Glutamatergic neuron (in vitro differentiated cells): ENCODE measurements around the gene KIF20B. TPM values are rescaled to one million over a fixed set of nuclear protein-coding genes. Genes with fewer than 3 reads are reported as not detected.

Source experiments
- DNase-seq: peaks from one replicate; pipeline ENCODE4 v3.0.0; 2022
- H3K27ac Mint-ChIP-seq: one replicate; pipeline ENCODE4 v1.8.0; 2020; ENCODE audit warnings: mild to moderate bottlenecking, mixed read lengths, inconsistent platforms; ENCODE audit not compliant: unreplicated experiment
- H3K27me3 Mint-ChIP-seq: one replicate; pipeline ENCODE4 v1.8.0; 2020; ENCODE audit warnings: mild to moderate bottlenecking, moderate library complexity, mixed read lengths, inconsistent platforms; ENCODE audit not compliant: unreplicated experiment
- H3K36me3 Mint-ChIP-seq: one replicate; pipeline ENCODE4 v1.8.0; 2020; ENCODE audit warnings: mild to moderate bottlenecking, mixed read lengths, inconsistent platforms; ENCODE audit not compliant: unreplicated experiment
- H3K4me1 Mint-ChIP-seq: one replicate; pipeline ENCODE4 v1.8.0; 2020; ENCODE audit warnings: mild to moderate bottlenecking, low read depth, mixed read lengths, inconsistent platforms; ENCODE audit not compliant: unreplicated experiment
- H3K4me3 Mint-ChIP-seq: one replicate; pipeline ENCODE4 v1.8.0; 2020; ENCODE audit warnings: mild to moderate bottlenecking, mixed read lengths, inconsistent platforms; ENCODE audit not compliant: unreplicated experiment
- H3K9me3 Mint-ChIP-seq: one replicate; pipeline ENCODE4 v1.8.0; 2020; ENCODE audit warnings: mild to moderate bottlenecking, moderate library complexity, mixed read lengths, inconsistent platforms; ENCODE audit not compliant: unreplicated experiment
- total RNA-seq: library from RNA; stranded (reverse); fragmentation: NEBNext Ultra II Directional; extraction: Animal tissue kit (Norgen Biotek cat#: 25700); gene quantifications from one replicate; pipeline ENCODE4 v1.2.1, GENCODE V29; 2021; ENCODE audit not compliant: unreplicated experiment
- TF ChIP-seq, protein P1 (sequence below): fragments of 200-600 bp; sonication (generic); IDR thresholded peaks from one replicate; pipeline ENCODE4 v1.5.0; 2021; ENCODE audit not compliant: partially characterized antibody, unreplicated experiment

Gene KIF20B
- total RNA-seq, 1 donor from 2014 or later, result 10.7 TPM

DNA sequence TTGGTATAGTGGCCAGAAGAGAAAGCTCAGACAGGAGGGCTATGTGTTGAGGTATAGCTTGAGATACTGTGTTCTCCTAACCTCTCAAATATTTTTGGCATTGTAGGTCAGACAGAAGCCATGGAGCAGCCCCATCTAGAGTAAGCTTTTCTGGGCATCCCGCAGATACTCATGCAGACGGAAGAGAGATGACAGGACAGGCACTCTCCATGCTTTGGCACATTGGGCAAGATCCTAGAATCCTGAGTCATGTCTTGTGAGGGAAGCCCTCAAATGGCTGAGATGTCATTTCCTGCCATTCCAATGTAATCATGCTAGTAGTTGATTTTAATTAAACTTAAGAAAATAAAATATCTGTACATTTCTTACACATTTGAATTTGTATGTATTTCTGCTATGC lies 16.8 kb upstream of the KIF20B start:
- no peaks in the 10 kb centered on the region for H3K36me3 Mint-ChIP-seq
- TF ChIP-seq, protein P1, sequence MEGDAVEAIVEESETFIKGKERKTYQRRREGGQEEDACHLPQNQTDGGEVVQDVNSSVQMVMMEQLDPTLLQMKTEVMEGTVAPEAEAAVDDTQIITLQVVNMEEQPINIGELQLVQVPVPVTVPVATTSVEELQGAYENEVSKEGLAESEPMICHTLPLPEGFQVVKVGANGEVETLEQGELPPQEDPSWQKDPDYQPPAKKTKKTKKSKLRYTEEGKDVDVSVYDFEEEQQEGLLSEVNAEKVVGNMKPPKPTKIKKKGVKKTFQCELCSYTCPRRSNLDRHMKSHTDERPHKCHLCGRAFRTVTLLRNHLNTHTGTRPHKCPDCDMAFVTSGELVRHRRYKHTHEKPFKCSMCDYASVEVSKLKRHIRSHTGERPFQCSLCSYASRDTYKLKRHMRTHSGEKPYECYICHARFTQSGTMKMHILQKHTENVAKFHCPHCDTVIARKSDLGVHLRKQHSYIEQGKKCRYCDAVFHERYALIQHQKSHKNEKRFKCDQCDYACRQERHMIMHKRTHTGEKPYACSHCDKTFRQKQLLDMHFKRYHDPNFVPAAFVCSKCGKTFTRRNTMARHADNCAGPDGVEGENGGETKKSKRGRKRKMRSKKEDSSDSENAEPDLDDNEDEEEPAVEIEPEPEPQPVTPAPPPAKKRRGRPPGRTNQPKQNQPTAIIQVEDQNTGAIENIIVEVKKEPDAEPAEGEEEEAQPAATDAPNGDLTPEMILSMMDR, result no peak
- H3K27me3 Mint-ChIP-seq, result no peaks in the 10 kb centered on the region
- H3K4me3 Mint-ChIP-seq, result no peak overlapping the region
- no peak for DNase-seq
- no peak overlapping the region for H3K27ac Mint-ChIP-seq
- H3K9me3 Mint-ChIP-seq, result no peaks in the 10 kb centered on the region
- peaks cover 4% of the 10 kb centered on the region for H3K4me1 Mint-ChIP-seq

DNA sequence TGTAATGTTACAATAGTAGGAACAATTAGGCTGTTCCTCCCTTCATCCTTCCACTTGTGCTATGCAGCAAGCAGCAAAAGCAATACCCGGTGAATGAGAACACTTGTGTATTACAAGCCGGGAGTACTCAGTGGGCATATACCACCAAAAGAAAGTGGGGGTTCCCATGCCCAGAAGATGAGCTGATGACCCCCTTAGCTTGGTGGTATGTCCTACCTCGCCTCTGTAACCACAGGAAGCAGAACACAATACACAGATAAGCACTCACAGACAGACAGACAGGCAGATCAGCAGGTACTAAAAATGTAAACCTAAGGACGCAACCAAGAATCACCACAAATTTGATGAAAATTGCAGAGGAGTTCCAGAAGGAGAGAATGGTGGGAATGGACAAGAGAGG lies 15.5 kb upstream of the KIF20B start:
- no peak for DNase-seq
- Mint-ChIP-seq H3K9me3 (no peaks in the 10 kb centered on the region), H3K4me1 (peaks cover 4% of the 10 kb centered on the region), H3K36me3 (no peaks in the 10 kb centered on the region), H3K27me3 (no peaks in the 10 kb centered on the region), H3K4me3 (no peak overlapping the region), H3K27ac (no peak overlapping the region)
- TF ChIP-seq, protein P1, result no peak

DNA sequence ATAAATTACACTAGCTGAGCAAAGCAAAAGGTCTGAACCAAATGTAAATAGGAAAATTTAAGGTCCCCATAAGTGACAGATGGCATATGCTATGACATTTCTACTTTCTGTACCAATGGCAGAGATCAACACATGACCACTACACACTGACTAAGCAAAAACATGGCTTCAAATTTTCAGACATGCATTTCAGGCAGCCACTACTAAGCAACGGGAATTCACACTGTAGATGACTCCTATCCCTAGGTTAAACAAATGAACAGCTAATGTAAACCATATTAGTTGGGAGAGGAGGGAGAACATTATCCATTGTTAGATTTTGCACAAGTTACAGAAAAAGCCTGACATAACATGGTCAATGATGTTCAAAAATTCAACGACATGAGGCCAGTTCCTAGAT lies 11.4 kb upstream of the KIF20B start:
- Mint-ChIP-seq H3K4me3 (no peak overlapping the region), H3K36me3 (no peaks in the 10 kb centered on the region), H3K27me3 (no peaks in the 10 kb centered on the region), H3K27ac (no peak overlapping the region), H3K4me1 (no peaks in the 10 kb centered on the region), H3K9me3 (no peaks in the 10 kb centered on the region)
- TF ChIP-seq, protein P1, result no peak
- no peak for DNase-seq

DNA sequence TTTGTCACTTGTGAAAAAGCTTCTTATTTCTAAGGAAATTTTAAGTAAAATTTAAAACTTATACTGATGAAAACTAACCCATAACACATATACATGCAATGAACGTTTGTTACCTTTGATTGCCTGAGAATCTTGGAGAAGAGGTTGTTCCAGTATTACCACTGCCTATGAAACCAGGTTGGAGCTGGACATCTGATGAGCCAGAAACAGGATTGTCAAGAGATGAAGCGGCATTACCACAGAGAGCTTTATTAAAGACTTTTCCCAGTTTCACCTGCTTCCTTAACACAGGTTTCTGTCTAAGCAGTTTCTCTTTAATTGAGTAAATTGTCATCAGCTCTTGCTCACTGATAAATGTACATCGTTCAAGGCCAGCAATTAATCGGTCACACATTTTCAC lies 9.0 kb upstream of the KIF20B start:
- no peaks in the 10 kb centered on the region for H3K4me1 Mint-ChIP-seq
- H3K4me3 Mint-ChIP-seq, result no peak overlapping the region
- no peaks in the 10 kb centered on the region for H3K9me3 Mint-ChIP-seq
- no peak for DNase-seq
- TF ChIP-seq, protein P1, result no peak
- no peak overlapping the region for H3K27ac Mint-ChIP-seq
- no peaks in the 10 kb centered on the region for H3K36me3 Mint-ChIP-seq
- no peaks in the 10 kb centered on the region for H3K27me3 Mint-ChIP-seq

DNA sequence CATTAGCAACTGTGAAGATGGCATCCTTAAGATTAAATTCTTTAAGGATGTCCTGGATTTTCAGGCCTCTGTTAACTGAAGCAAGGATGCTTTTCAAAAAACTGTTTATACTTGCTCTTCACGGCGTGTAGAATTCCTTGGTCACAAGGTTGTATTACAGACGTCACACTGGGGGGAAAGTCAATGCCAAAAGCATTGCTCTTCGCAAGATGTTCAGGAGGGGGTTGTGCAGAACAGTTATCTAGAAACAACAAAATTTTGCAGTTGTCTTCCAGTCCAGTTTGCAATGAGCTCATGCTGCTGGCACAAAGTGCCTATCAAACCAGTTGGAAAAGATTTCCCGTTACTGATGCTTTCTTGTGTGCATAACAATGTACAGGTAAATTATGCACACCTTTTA lies 8.2 kb upstream of the KIF20B start:
- H3K4me1 Mint-ChIP-seq, result no peaks in the 10 kb centered on the region
- H3K4me3 Mint-ChIP-seq, result no peak overlapping the region
- no peaks in the 10 kb centered on the region for H3K36me3 Mint-ChIP-seq
- no peaks in the 10 kb centered on the region for H3K9me3 Mint-ChIP-seq
- H3K27me3 Mint-ChIP-seq, result no peaks in the 10 kb centered on the region
- TF ChIP-seq, protein P1, result no peak
- DNase-seq, result no peak
- H3K27ac Mint-ChIP-seq, result no peak overlapping the region
